GM12865 (cell line): Measurements from ENCODE around the gene SLC13A1.

ENCODE experiments used
- DNase-seq: peaks from one replicate; pipeline ENCODE4 v3.0.0; 2010; ENCODE audit warnings: low read depth
- H3K4me3 ChIP-seq: 2 replicates; pipeline ENCODE4 v1.5.1; 2011; ENCODE audit warnings: mild to moderate bottlenecking, low read depth, low read length, control low read depth
- CTCF ChIP-seq: IDR thresholded peaks from 2 replicates; pipeline ENCODE4 v1.5.1; 2011; ENCODE audit warnings: low read length, control low read depth, low read depth, inconsistent platforms; ENCODE audit not compliant: insufficient read depth; ENCODE audit errors: missing control alignments

SLC13A1 gene

GRCh38 chr7:123151443-123151842 lies 48.3 kb downstream of the SLC13A1 start:
- TF ChIP-seq CTCF: no peak
- H3K4me3 ChIP-seq: no peak overlapping the region
- no peak for DNase-seq

- no peak for TF ChIP-seq CTCF
- no peak for DNase-seq
- H3K4me3 ChIP-seq: no peak overlapping the region
These were observed 51.0 kb downstream of the SLC13A1 start for GRCh38 chr7:123148813-123149212.

GRCh38 chr7:123143252-123144006 lies 56.3 kb downstream of the SLC13A1 start:
- no peak overlapping the region for H3K4me3 ChIP-seq
- no peak for TF ChIP-seq CTCF
- no peak for DNase-seq

GRCh38 chr7:123140561-123140960 lies 59.2 kb downstream of the SLC13A1 start:
- no peak for DNase-seq
- no peak for TF ChIP-seq CTCF
- H3K4me3 ChIP-seq: no peak overlapping the region

GRCh38 chr7:123135960-123136359 lies 63.8 kb downstream of the SLC13A1 start:
- H3K4me3 ChIP-seq: no peak overlapping the region
- no peak for TF ChIP-seq CTCF
- no peak for DNase-seq

- no peak for TF ChIP-seq CTCF
- H3K4me3 ChIP-seq: no peak overlapping the region
- no peak for DNase-seq
These were observed 65.8 kb downstream of the SLC13A1 start for GRCh38 chr7:123133924-123134323.

- TF ChIP-seq CTCF: no peak
These were observed 67.8 kb downstream of the SLC13A1 start for GRCh38 chr7:123131961-123132360.

More at GRCh38 chr7:123131961-123132360, 67.8 kb downstream of the SLC13A1 start:
- no peak overlapping the region for H3K4me3 ChIP-seq
- DNase-seq: no peak
